Gastrocnemius medialis (tissue), 4 donors: ENCODE measurements around the gene NR2C2AP. TPM values are rescaled to one million over a fixed set of nuclear protein-coding genes. Genes with fewer than 3 reads are reported as not detected.

Experiments
- ATAC-seq, 2 donors: fragments of 150-250 bp; one replicate each; pipeline ENCODE4 v1.9.1; 2016
- DNase-seq, 2 donors: peaks; one replicate each; pipeline ENCODE4 v3.0.0-alpha.2; 2019
- H3K27ac ChIP-seq, 4 donors: fragments of 200-600 bp; sonication (generic); 1 replicate in 1 of 4; 2 replicates in 3 of 4; pipeline ENCODE4 v1.5.1; 2016 to 2018; ENCODE audit warnings: mild to moderate bottlenecking in 2 of 4, moderate library complexity in 1 of 4
- H3K27me3 ChIP-seq, 3 donors: fragments of 200-600 bp; sonication (generic) in 2 of 3; 1 replicate in 1 of 3; 2 replicates in 2 of 3; pipeline versions ENCODE4 v1.5.1 to v1.6.0; 2016 to 2019; ENCODE audit warnings: mild to moderate bottlenecking in 1 of 3, moderate library complexity in 1 of 3
- H3K36me3 ChIP-seq, 2 donors: fragments of 200-600 bp; sonication (generic) in 1 of 2; one replicate each; pipeline ENCODE4 v1.5.1; 2017 to 2018
- H3K4me1 ChIP-seq, 2 donors: fragments of 200-600 bp; sonication (generic) in 1 of 2; one replicate each; pipeline ENCODE4 v1.5.1; 2016 to 2017; ENCODE audit warnings: mild to moderate bottlenecking in 2 of 2
- H3K4me3 ChIP-seq, 4 donors: fragments of 200-600 bp; sonication (generic) in 3 of 4; 1 replicate in 1 of 4; 2 replicates in 3 of 4; pipeline ENCODE4 v1.5.1; 2016 to 2019; ENCODE audit warnings: mild to moderate bottlenecking in 2 of 4
- H3K9me3 ChIP-seq, 3 donors: fragments of 200-600 bp; sonication (generic) in 2 of 3; 1 replicate in 1 of 3; 2 replicates in 2 of 3; pipeline ENCODE4 v1.5.1; 2016 to 2019
- POLR2A ChIP-seq, 2 donors: fragments of 450-650 bp; IDR thresholded peaks; one replicate each; pipeline ENCODE4 v1.6.1; 2017; ENCODE audit warnings: antibody characterized with exemption in 2 of 2, mild to moderate bottlenecking in 2 of 2, moderate library complexity in 2 of 2
- in situ Hi-C, 4 donors: fragments of 200-750 bp; cut with MboI; loops; one replicate each; pipeline versions ENCODE4 v1.15.0 to v1.8.0; 2017; ENCODE audit warnings: low sequenced_read_pairs in 4 of 4
- intact Hi-C: fragments of 100-400 bp; cut with DNase I; formaldehyde crosslinking; loops from one replicate; pipeline ENCODE4 v1.15.1; 2023; ENCODE audit warnings: low total_unique reads
- total RNA-seq, 4 donors: library from RNA; depleted of rRNA; stranded (reverse); fragments of >200 nt; gene quantifications; one replicate each; pipeline versions ENCODE4 v1.1.0 to v1.2.3, GENCODE V29; 2016
- TF ChIP-seq, protein P1 (sequence below), 5 experiments: fragments of 450-650 bp in 3 of 5; fragments of 200-600 bp in 2 of 5; sonication (generic) in 2 of 5; IDR thresholded peaks in 4 of 5; conservative IDR thresholded peaks in 1 of 5; 1 replicate in 4 of 5; 2 replicates in 1 of 5; pipeline ENCODE4 v1.5.1; 2016 to 2019; ENCODE audit warnings: antibody characterized with exemption in 5 of 5, mild to moderate bottlenecking in 3 of 5, moderate library complexity in 3 of 5

The NR2C2AP gene
- total RNA-seq, 4 donors from 2014 or later: 4.7 to 19.0 (median 11.5) TPM

DNA sequence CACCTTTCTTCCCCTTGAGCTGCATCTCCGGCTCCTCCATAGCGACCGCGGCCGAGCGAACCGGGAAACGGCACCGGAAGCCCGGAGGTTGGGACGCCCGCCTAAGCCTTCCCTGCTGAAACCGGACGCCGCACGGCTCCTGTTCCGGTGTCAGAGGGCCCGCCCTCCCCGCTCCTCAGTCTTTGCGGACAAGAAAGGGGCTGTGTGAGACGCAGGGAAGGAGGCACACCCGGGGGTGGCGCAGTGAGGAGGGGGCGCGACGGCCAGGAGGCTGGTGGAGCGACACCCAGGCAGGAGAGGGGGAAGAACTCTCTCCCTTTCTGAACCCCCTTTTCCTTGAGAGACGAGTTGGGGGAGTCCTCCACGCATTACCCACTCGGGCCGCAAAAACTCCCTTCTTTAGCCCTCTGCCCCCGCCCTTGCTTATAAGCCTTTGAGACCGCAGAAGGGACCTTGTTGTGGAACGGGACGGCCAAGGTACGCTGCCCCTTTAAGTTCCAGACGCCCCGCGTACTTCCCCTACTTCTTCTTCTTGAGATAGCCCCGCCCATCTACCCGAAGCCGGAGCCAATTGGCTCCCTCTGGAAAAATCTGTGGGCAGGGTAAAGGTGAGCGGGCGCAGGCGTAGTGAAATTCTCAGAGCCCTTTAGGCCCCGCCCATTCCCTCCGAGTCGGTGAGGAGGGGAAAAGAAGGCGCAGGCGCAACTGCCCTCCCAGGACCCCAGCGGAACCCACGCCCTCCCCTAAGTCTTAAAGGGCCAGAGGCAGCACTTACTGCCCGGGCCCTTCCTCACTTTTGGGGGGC lies 10.9 kb downstream of the NR2C2AP start, which contains the start of the genes BORCS8 and RFXANK:
TSS of gene BORCS8 (minus strand) at position 75 of the 805 bp plus-strand sequence. CDS start at position 40, 35 bp downstream.
TSS of gene RFXANK (plus strand) at position 181 of the 805 bp plus-strand sequence. CDS start 1,689 bp downstream, outside the sequence.
- Histone ChIP-seq H3K4me3 (peak within 1 kb of the TSS; percentile 83 to 99 (median 92)), H3K36me3 (peaks cover 0 to 8% of the 10 kb centered on the region in 2 donors), H3K27ac (peak within 1 kb of the TSS; percentile 99 to 100 (median 100)), H3K27me3 (no peaks in the 10 kb centered on the region), H3K4me1 (peaks cover 30 to 44% of the 10 kb centered on the region in 2 donors), H3K9me3 (no peaks in the 10 kb centered on the region)
- in situ Hi-C loops: no loop called here
- intact Hi-C loops: loop anchor here (1.0 to 10.0 kb wide), 6 partner anchors 11 to 324 kb away; partner anchors contain the start of genes GATAD2A, MAU2, NDUFA13 and NR2C2AP
- DNase-seq (peak; percentile 99 to 100), ATAC-seq (peak; percentile 98 to 100)
- TF ChIP-seq POLR2A (IDR thresholded peaks at IDR 0.05): peak; percentile 67 to 79
- TF ChIP-seq, protein P1, sequence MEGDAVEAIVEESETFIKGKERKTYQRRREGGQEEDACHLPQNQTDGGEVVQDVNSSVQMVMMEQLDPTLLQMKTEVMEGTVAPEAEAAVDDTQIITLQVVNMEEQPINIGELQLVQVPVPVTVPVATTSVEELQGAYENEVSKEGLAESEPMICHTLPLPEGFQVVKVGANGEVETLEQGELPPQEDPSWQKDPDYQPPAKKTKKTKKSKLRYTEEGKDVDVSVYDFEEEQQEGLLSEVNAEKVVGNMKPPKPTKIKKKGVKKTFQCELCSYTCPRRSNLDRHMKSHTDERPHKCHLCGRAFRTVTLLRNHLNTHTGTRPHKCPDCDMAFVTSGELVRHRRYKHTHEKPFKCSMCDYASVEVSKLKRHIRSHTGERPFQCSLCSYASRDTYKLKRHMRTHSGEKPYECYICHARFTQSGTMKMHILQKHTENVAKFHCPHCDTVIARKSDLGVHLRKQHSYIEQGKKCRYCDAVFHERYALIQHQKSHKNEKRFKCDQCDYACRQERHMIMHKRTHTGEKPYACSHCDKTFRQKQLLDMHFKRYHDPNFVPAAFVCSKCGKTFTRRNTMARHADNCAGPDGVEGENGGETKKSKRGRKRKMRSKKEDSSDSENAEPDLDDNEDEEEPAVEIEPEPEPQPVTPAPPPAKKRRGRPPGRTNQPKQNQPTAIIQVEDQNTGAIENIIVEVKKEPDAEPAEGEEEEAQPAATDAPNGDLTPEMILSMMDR (IDR thresholded peaks at IDR 0.05 in 4 of 5, conservative IDR thresholded peaks at IDR 0.05 in 1 of 5): peak in 2 of 5 experiments; percentile 9 to 18

DNA sequence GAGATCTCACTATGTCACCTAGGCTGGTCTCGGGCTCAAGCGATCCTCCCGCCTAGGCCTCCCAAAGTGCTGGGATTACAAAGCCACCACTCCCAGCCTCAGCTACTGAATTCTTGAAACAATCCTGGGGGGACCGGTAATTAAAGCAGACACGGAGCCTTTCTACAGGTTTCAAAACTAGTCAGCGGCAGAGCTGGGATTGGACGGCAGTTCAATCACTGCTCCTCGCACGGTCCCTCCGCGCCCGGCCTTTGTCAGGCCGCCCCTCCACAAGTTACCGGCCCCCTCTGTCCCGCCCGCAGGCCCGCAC lies 11.5 kb downstream of the NR2C2AP start:
- DNase-seq (no peak), ATAC-seq (no peak)
- no peak for TF ChIP-seq POLR2A (IDR thresholded peaks at IDR 0.05)
- TF ChIP-seq, protein P1 (IDR thresholded peaks at IDR 0.05 in 4 of 5, conservative IDR thresholded peaks at IDR 0.05 in 1 of 5): no peak
- intact Hi-C loops (loop anchor here (1.0 to 10.0 kb wide), 6 partner anchors 12 to 325 kb away; partner anchors contain the start of genes GATAD2A, MAU2, NDUFA13 and NR2C2AP), in situ Hi-C loops (no loop called here)
- Histone ChIP-seq H3K4me1 (peaks cover 30 to 44% of the 10 kb centered on the region in 2 donors), H3K27ac (peak overlapping the region; percentile 99 to 100 (median 100)), H3K27me3 (no peaks in the 10 kb centered on the region), H3K36me3 (peaks cover 0 to 2% of the 10 kb centered on the region in 2 donors), H3K9me3 (no peaks in the 10 kb centered on the region), H3K4me3 (peak overlapping the region; percentile 83 to 99 (median 92))

DNA sequence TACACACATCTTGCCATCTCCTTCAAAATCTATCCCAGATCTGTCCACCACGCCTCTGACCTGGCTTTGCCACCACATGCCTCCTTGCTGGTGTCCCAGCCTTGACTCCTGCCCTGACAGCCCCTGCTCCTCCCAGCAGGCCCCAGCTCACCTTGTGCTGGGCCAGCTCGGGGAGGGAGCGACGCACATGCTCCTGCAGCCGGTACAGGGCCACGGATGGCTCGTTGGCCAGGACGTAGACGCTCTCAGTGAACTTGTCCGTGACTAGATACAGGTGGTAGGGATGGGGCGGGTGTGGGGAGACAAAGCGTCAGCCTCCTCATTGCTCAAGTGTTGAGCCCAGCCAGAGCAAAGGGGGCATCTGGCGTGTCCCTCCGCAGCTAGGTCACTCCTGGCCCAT lies 16.5 kb downstream of the NR2C2AP start:
- Histone ChIP-seq H3K4me1 (peaks cover 16 to 25% of the 10 kb centered on the region in 2 donors), H3K27me3 (no peaks in the 10 kb centered on the region), H3K9me3 (no peaks in the 10 kb centered on the region), H3K36me3 (peaks cover 0 to 11% of the 10 kb centered on the region in 2 donors), H3K27ac (no peak overlapping the region), H3K4me3 (no peak overlapping the region)
- TF ChIP-seq POLR2A (IDR thresholded peaks at IDR 0.05): no peak
- TF ChIP-seq, protein P1 (IDR thresholded peaks at IDR 0.05 in 4 of 5, conservative IDR thresholded peaks at IDR 0.05 in 1 of 5): no peak
- intact Hi-C loops: no loop called here
- in situ Hi-C loops: no loop called here
- DNase-seq: no peak
- no peak for ATAC-seq

DNA sequence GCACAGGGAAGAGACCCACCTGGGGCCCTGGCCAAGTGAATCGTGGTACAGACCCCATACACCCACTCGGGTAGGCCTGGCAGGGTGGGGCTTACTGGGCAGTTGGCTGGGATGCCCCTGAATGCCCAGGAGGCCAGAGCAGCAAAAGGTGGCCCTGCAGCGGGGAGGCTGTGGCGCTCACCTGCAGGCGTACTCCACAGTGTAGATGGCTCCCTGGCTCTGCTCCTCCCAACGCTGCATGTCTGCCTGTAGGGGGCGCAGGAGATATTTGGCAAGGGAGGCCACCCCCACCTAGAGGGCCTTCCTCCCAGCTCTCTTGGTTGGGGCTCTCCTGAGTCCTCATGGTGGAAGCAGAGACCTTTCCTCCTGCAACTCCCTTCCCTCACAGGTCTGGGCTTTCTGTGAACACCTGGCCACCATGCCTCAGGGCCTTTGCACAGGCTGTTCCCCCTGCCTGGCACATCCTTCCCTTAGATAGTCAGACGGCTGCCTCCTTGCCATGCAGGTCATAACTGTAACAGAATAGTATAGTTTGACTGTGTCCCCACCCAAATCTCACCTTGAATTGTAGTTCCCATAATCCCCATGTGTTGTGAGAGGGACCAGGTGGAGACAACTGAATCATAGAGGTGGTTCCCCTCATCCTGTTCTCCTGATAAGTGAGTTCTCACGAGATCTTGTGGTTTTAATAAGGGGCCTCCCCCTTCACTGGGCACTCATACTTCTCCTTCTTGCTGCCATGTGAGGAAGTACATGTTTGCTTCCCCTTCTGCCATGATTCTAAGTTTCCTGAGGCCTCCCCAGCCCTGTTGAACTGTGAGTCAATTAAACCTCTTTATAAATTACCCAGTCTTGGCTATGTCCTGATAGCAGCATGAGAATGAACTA lies 17.1 kb downstream of the NR2C2AP start:
- Histone ChIP-seq H3K9me3 (no peaks in the 10 kb centered on the region), H3K4me3 (no peak overlapping the region), H3K4me1 (peaks cover 15 to 22% of the 10 kb centered on the region in 2 donors), H3K27me3 (no peaks in the 10 kb centered on the region), H3K36me3 (peaks cover 0 to 17% of the 10 kb centered on the region in 2 donors), H3K27ac (no peak overlapping the region)
- no peak for DNase-seq
- intact Hi-C loops (no loop called here), in situ Hi-C loops (no loop called here)
- peak in 1 of 2 donors; percentile 49 for ATAC-seq
- TF ChIP-seq, protein P1 (IDR thresholded peaks at IDR 0.05 in 4 of 5, conservative IDR thresholded peaks at IDR 0.05 in 1 of 5): peak; percentile 19 to 55 (median 39)
- TF ChIP-seq POLR2A (IDR thresholded peaks at IDR 0.05): no peak
